Stimulated activated naive CD8-positive, alpha-beta T cell treated with anti-CD3 and anti-CD28 coated beads, Interleukin-15, Interleukin-2, amounts not matched to agents 100 ng/mL and 50 ng/mL, for 24 hours (primary cell): ENCODE results near the gene CBS.
"Not testable (repeated sequence)": the region's sequence is repeated elsewhere in the genome, so short reads cannot be mapped to it uniquely, and the experiment has no call there.

ENCODE experiments used
- H3K27ac Mint-ChIP-seq: one replicate; pipeline ENCODE4 v1.8.0; 2021; ENCODE audit warnings: mild to moderate bottlenecking, mixed read lengths
- H3K27me3 Mint-ChIP-seq: one replicate; pipeline ENCODE4 v1.8.0; 2021; ENCODE audit warnings: mixed read lengths
- H3K36me3 Mint-ChIP-seq: one replicate; pipeline ENCODE4 v1.8.0; 2021; ENCODE audit warnings: low read depth, mixed read lengths
- H3K4me1 Mint-ChIP-seq: one replicate; pipeline ENCODE4 v1.8.0; 2021; ENCODE audit warnings: low read depth, mixed read lengths
- H3K4me3 Mint-ChIP-seq: one replicate; pipeline ENCODE4 v1.8.0; 2021; ENCODE audit warnings: mild to moderate bottlenecking, mixed read lengths
- H3K9me3 Mint-ChIP-seq: one replicate; pipeline ENCODE4 v1.8.0; 2021; ENCODE audit warnings: mixed read lengths

Gene CBS

DNA sequence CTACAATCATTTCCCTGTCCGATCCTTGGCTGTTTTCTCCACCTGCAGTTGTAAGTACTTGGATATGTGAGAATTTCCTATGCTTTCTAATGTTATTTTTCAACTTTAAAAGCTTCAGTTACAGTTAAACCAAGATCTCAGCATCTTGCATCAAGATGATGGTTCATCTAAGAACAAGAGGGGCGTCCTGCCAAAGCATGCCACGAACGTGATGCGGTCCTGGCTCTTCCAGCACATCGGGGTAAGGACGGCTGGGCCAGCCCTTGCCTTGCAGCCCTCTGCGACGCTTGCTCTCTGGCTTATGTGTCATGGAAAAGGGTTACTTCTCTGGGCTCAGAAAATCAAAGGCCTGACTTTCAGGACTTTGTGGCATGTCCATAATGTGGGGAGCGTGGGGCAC lies 54.4 kb downstream of the CBS start:
- Mint-ChIP-seq H3K27ac (no peak overlapping the region), H3K4me3 (no peak overlapping the region), H3K27me3 (no peaks in the 10 kb centered on the region), H3K36me3 (peaks cover 43% of the 10 kb centered on the region), H3K4me1 (no peaks in the 10 kb centered on the region), H3K9me3 (no peaks in the 10 kb centered on the region)

GRCh38 chr21:43020771-43021170 lies 54.9 kb downstream of the CBS start:
- no peaks in the 10 kb centered on the region for H3K9me3 Mint-ChIP-seq
- no peak overlapping the region for H3K4me3 Mint-ChIP-seq
- no peaks in the 10 kb centered on the region for H3K4me1 Mint-ChIP-seq
- H3K36me3 Mint-ChIP-seq, result peaks cover 47% of the 10 kb centered on the region
- no peaks in the 10 kb centered on the region for H3K27me3 Mint-ChIP-seq
- H3K27ac Mint-ChIP-seq, result no peak overlapping the region

DNA sequence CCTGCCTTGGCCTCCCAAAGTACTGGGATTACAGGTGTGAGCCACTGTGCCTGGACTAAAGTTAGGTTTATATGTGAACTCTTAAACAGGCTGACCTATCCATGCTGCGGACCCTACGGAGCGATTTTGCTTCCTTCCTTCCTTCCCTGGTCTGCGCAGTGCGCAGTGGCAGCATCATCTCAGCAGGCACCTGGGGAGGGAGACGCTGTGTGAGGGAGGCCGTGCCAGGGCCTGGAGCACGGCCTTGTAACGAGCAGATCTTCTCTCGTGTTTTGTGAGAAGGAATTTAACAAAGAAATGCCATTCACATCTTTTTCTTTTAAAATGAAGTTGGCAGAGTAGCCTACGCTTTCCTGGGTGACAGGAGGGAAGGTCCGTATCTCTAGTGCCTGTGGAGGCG lies 55.5 kb downstream of the CBS start:
- peaks cover 47% of the 10 kb centered on the region for H3K36me3 Mint-ChIP-seq
- no peaks in the 10 kb centered on the region for H3K27me3 Mint-ChIP-seq
- H3K4me3 Mint-ChIP-seq, result no peak overlapping the region
- H3K27ac Mint-ChIP-seq, result no peak overlapping the region
- no peaks in the 10 kb centered on the region for H3K4me1 Mint-ChIP-seq
- no peaks in the 10 kb centered on the region for H3K9me3 Mint-ChIP-seq

- no peak overlapping the region for H3K4me3 Mint-ChIP-seq
- H3K36me3 Mint-ChIP-seq, result peaks cover 44% of the 10 kb centered on the region
- no peaks in the 10 kb centered on the region for H3K9me3 Mint-ChIP-seq
- no peak overlapping the region for H3K27ac Mint-ChIP-seq
- no peaks in the 10 kb centered on the region for H3K27me3 Mint-ChIP-seq
- H3K4me1 Mint-ChIP-seq, result no peaks in the 10 kb centered on the region
These were observed 57.1 kb downstream of the CBS start for GRCh38 chr21:43018519-43018918.

DNA sequence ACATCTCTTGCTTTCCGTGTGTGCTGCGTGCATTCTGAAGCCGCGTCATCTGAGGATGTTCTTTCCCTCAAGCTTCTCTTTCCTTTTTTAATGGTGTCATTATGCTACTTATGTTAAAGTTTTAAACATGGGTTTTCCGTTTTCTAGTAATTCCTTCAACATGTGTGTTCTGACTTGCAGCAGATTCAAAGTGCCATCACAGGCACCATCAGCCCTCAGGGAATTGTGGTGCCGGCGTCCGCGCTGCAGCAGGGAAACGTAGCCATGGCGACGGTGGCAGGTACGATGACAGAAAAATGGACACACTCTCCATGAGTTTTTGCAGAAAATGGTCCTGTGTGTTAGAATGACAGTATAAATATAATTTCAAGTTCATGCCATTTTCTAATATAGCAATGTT lies 58.9 kb downstream of the CBS start:
- Mint-ChIP-seq H3K36me3 (peaks cover 37% of the 10 kb centered on the region), H3K4me1 (no peaks in the 10 kb centered on the region), H3K27me3 (no peaks in the 10 kb centered on the region), H3K9me3 (no peaks in the 10 kb centered on the region), H3K4me3 (no peak overlapping the region), H3K27ac (no peak overlapping the region)

- Mint-ChIP-seq H3K4me1 (no peaks in the 10 kb centered on the region), H3K9me3 (no peaks in the 10 kb centered on the region), H3K36me3 (peaks cover 36% of the 10 kb centered on the region), H3K27me3 (no peaks in the 10 kb centered on the region), H3K27ac (no peak overlapping the region), H3K4me3 (no peak overlapping the region)
These were observed 59.6 kb downstream of the CBS start for GRCh38 chr21:43015906-43016540.

- no peak overlapping the region for H3K27ac Mint-ChIP-seq
- peaks cover 52% of the 10 kb centered on the region for H3K36me3 Mint-ChIP-seq
- no peaks in the 10 kb centered on the region for H3K9me3 Mint-ChIP-seq
- no peaks in the 10 kb centered on the region for H3K27me3 Mint-ChIP-seq
- no peaks in the 10 kb centered on the region for H3K4me1 Mint-ChIP-seq
- no peak overlapping the region for H3K4me3 Mint-ChIP-seq
These were observed 63.0 kb downstream of the CBS start for GRCh38 chr21:43012596-43012995.

- peaks cover 39% of the 10 kb centered on the region for H3K36me3 Mint-ChIP-seq
- no peaks in the 10 kb centered on the region for H3K9me3 Mint-ChIP-seq
- no peak overlapping the region for H3K4me3 Mint-ChIP-seq
- no peak overlapping the region for H3K27ac Mint-ChIP-seq
- H3K4me1 Mint-ChIP-seq, result no peaks in the 10 kb centered on the region
- no peaks in the 10 kb centered on the region for H3K27me3 Mint-ChIP-seq
These were observed 68.8 kb downstream of the CBS start for GRCh38 chr21:43006874-43007208.

- not testable (repeated sequence) for H3K4me1 Mint-ChIP-seq, H3K27me3 Mint-ChIP-seq, H3K27ac Mint-ChIP-seq, H3K9me3 Mint-ChIP-seq, H3K4me3 Mint-ChIP-seq
- peaks cover 33% of the 10 kb centered on the region for H3K36me3 Mint-ChIP-seq
These were observed 69.4 kb downstream of the CBS start for GRCh38 chr21:43006051-43006873.

DNA sequence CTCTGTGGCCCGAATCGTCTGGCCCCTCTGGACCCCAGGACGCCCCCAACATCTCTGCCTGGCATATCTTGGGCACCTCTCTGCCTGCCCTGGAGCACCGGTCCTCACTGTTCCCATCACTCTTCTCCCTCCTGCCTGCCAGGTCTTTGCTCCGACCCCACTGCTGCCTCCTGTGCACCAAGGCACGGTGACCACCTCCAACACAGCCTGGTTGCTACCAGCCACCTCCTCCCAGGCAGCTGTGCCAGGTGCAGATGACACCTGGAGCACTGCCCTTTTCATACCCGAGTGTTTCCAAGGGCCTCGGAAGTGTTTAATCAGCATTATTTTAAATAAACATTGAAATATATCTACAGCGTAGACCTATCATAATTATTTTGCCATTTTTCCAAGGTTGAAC lies 70.0 kb downstream of the CBS start:
- Mint-ChIP-seq H3K27me3 (no peaks in the 10 kb centered on the region), H3K4me3 (no peak overlapping the region), H3K9me3 (no peaks in the 10 kb centered on the region), H3K36me3 (peaks cover 32% of the 10 kb centered on the region), H3K4me1 (no peaks in the 10 kb centered on the region), H3K27ac (no peak overlapping the region)

- H3K27ac Mint-ChIP-seq, result no peak overlapping the region
- peaks cover 34% of the 10 kb centered on the region for H3K36me3 Mint-ChIP-seq
- H3K9me3 Mint-ChIP-seq, result peaks cover 4% of the 10 kb centered on the region
- no peaks in the 10 kb centered on the region for H3K27me3 Mint-ChIP-seq
- no peak overlapping the region for H3K4me3 Mint-ChIP-seq
- H3K4me1 Mint-ChIP-seq, result no peaks in the 10 kb centered on the region
These were observed 70.7 kb downstream of the CBS start for GRCh38 chr21:43004926-43005325.
